ENCODE results near the gene COX6B1.
"Not testable (repeated sequence)": the region's sequence is repeated elsewhere in the genome, so short reads cannot be mapped to it uniquely, and the experiment has no call there.

COX6B1 gene

DNA sequence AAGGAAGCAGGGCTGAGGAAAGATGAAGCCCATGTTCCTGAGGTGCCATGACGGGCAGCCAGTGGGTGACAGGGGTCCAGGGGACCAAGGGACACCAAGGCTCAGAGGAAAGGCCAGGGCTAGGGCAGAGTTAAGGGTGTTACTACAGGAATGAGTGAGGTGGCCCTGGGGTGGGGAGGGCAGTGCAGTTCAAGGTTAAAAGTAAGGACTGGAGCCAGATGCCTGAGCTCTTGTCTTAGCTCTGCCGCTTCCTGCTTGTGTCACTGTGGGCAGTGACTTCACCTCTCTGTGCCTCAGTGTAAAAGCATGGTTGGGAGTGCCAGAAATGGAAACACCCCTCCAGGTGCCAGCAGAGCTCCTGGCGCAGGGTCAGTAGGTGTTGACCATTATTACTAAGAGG lies 11.5 kb upstream of the COX6B1 start:
- DNase-seq = no peak

DNA sequence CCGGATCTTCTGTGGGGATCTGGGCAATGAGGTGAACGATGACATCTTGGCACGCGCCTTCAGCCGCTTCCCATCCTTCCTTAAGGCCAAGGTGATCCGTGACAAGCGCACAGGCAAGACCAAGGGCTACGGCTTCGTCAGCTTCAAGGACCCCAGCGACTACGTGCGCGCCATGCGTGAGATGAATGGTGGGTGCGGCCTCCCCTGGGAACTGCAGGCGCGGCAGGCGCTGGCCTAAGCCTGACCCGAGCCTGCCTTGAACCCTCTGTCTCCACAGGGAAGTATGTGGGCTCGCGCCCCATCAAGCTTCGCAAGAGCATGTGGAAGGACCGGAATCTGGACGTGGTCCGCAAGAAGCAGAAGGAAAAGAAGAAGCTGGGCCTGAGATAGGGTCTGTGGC lies 11.0 kb upstream of the COX6B1 start:
- no peak for DNase-seq

DNA sequence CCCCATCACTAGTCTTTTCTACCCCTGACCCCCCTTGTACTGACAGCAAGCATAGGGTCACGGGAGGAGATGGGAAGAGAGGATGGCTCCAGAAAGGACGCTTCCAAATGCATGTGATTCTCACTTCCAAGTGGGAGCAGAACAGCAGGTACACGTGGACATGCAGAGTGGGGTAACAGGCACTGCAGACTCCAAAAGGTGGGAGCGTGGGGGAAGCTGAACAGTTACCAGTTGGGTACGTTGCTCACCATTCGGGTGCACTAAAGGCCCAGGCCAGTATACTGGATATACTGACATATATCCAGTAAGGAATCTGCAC lies 8.8 kb upstream of the COX6B1 start:
- DNase-seq = no peak

DNA sequence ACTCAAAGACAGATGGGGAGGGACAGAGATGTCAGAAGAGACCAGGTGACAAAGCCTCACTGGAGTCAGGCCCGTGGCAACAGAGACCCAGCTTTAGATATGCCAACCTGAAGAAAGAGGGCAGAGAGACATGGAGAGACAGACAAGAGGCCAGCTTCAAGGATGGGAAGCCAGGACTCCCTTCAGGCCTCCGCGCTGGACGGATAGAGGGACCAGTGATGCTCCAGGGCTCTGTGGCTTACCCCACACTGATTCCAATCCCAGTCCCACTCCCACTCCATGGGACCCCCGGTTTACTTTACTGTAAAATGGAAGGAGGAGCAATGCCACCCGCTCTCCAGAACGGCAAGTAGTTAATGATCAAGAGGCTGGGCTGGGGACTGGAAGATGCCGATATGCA lies 8.3 kb upstream of the COX6B1 start:
- no peak for DNase-seq

DNA sequence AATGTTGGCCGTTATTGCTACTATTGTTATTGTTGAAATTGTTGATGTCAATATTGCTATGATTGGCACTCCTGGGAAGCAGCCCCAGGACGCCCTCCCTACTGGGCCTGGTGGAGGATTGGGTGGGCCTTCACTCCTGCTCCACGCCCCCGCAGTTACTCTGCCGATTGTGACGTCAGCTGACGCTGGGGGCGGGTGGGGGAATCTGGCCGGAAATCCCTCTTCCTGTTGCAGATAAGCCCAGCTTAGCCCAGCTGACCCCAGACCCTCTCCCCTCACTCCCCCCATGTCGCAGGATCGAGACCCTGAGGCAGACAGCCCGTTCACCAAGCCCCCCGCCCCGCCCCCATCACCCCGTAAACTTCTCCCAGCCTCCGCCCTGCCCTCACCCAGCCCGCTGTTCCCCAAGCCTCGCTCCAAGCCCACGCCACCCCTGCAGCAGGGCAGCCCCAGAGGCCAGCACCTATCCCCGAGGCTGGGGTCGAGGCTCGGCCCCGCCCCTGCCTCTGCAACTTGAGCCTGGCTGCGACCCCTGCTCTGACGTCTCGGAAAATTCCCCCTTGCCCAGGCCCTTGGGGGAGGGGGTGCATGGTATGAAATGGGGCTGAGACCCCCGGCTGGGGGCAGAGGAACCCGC lies 6.5 kb upstream of the COX6B1 start, which contains the start of gene ETV2:
Gene ETV2, plus strand, starts transcription at position 231 of the 637 bp plus-strand sequence. CDS start 716 bp downstream, outside the sequence.
- DNase-seq = peak; percentile 52

DNA sequence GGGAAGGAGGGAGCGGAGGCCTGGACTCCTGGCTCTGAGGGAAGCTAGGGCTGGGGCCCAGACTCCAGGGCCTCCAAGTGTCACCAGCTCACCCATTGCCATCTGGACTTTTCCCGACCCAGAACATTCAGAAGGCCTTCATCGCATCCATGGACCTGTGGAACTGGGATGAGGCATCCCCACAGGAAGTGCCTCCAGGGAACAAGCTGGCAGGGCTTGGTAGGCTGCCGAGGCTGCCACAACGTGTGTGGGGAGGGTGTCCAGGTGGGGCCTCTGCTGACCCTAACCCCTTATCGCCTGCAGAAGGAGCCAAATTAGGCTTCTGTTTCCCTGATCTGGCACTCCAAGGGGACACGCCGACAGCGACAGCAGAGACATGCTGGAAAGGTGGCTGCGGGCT lies 5.8 kb upstream of the COX6B1 start:
- DNase-seq = no peak

DNA sequence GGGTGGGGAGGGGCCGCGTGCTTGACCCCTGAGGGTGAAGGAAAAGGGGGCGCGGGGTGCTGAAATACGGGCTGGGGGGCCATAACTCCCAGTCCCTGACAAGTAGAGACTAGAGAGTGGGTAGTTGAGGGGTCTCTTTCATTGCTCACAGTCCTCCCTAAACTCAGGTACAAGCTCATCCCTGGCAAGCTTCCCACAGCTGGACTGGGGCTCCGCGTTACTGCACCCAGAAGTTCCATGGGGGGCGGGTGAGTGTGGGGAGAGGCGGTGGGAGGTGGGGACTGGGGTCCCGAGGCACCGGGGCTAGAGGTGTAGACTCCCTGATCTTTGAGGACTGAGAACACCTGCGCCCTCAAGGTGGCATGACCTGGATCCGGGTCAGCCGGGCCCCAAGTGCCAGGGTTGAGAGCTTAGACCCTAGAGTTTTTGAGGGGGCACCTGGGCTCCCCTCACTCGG lies 5.3 kb upstream of the COX6B1 start:
- DNase-seq = no peak

DNA sequence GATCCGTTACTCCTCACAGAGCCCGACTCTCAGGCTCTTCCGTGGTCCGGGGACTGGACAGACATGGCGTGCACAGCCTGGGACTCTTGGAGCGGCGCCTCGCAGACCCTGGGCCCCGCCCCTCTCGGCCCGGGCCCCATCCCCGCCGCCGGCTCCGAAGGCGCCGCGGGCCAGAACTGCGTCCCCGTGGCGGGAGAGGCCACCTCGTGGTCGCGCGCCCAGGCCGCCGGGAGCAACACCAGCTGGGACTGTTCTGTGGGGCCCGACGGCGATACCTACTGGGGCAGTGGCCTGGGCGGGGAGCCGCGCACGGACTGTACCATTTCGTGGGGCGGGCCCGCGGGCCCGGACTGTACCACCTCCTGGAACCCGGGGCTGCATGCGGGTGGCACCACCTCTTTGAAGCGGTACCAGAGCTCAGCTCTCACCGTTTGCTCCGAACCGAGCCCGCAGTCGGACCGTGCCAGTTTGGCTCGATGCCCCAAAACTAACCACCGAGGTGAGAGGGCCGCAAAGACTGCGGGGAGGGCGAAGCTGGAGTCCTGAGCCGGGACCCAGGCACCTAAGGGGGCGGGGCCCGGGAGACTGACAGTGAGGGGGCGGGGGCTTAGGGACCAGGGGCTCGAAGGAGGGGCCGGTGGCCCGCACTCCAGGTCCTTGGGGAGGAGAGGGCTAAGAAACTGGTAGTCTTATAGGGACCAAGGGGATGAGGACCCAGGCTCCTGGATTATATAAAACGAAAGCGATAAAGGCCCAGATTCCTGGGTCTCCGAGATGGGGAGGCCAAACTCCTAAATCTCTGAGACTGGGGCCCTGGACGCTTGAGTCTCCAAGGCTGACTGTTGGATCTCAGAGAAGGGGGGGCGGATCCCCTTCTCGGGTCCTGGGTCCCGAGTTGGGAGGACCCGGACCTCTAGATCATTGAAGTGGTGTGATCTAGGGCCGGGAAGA lies 4.6 kb upstream of the COX6B1 start:
- DNase-seq = peak; percentile 63

DNA sequence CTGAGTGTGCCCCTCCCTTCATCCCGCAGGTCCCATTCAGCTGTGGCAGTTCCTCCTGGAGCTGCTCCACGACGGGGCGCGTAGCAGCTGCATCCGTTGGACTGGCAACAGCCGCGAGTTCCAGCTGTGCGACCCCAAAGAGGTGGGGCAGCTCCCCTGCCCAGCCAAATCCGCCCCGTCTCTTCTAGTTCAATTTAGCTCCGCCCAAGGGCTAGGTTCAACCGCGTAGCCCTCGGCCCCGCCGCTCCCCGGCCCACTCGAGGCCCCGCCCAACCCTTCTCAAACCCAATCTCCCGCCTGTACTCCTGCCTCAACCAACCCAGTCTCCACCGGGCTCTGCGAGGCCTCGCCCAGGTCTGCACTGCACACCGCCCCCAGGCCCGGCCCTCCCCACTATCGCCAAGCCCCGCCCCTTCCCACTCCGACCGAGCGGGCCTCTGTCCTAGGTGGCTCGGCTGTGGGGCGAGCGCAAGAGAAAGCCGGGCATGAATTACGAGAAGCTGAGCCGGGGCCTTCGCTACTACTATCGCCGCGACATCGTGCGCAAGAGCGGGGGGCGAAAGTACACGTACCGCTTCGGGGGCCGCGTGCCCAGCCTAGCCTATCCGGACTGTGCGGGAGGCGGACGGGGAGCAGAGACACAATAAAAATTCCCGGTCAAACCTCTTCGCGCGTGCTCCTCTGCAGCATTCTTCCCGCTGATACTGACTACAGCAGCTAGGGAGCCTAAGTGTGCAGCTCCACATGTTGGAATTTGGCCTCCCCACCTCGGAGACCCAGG lies 3.7 kb upstream of the COX6B1 start:
- DNase-seq = peak; percentile 87

DNA sequence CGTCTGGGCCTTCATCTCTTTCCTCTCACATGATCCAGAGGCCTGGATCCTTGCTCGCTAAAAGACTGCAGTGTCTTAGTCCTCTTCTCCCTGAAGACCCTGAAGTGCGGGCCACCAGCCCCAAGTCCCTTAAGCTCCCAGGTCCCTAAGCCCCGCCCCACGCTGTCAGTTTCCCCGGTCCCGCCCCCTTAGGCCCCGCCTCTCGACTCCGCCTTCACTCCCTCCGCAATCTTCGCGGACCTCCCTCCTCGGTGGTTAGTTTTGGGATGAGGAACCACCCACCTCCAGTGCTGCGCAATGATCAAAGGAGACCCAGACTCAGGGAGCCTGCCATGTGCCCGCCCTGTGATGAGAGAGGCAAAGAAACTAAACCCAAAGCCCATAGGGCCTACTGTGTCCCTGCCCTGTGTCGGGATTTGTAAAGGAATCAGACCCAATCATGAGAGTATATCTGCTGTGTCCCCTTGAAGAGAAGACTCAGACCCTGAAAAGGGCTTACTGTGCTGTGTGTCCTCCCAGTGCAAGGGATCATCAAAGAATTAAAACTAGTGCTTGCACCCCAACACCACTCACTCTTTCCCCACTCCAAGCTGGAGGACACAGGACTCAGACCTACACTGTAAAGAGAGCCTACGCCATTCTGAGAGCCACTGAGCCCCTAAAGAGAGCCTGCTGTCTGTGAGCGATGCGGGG lies 3.0 kb upstream of the COX6B1 start:
- DNase-seq = peak; percentile 65

DNA sequence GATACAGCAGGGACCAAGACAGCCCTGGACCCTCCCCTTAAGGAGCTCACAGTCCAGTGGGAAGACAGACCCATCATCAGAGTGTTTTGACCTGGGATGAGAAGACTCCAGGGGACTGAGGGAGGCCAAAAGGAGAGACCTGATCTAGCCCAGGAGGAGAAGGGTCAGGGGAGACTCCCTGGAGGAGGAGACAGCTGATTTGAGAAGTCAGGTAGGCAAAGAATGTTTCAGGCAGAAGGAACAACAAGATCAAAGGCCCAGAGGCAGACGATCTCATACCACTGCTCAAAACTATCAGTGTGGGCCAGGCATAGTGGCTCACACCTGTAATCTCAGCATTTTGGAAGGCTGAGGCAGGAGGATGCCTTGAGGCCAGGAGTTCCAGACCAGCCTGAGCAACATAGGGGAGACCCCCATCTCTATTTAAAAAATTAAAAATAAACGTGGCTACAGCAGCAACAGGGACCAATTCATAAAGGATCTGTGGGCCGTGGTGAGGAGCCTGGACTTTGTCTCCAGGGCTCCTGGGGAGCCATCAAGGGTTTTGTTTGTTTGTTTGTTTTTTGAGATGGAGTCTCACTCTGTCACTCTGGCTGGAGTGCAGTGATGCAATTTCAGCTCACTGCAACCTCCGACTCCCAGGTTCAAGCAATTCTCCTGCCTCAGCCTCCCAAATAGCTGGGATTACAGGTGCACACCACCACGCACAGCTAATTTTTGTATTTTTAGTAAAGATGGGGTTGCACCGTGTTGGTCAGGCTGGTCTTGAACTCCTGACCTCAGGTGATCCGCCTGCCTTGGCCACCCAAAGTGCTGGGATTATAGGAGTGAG lies 2.2 kb upstream of the COX6B1 start:
- no peak for DNase-seq

DNA sequence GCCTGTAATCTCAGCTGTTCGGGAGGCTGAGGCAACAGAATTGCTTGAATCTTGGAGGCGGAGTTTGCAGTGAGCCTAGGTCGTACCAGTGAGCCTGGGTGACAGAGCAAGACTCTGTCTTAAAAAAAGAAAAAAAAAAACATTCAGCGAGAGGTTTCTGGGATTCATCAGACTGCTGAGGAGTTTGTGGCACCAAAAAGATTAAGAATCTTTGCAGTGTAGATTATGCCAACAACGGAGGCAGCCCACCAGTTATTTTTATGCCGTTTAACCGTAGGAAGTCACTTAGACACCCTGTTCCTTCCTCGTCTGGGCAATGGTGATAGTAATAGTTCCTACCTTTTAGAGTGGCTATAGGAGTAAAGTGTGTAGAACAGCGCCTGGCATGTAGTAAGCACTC lies 2.5 kb downstream of the COX6B1 start:
- no peak for DNase-seq

DNA sequence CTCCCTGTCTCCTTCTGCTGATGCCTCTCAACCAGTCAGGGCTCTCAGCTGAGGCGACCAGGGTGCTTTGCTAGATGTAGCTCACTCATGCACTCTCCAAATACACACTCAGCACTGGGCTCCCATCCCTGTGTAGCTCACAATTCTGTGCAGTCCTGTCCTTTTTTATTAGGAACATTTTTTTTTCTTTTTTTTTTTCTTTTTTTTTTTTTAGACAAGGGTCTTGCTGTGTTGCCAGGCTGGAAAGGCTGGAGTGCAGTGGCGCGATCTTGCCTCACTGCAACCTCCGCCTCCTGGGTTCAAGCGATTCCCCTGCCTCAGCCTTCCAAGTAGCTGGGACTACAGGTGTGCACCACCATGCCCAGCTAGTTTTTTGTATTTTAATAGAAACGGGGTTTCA lies 6.7 kb downstream of the COX6B1 start:
- DNase-seq = not testable (repeated sequence)

DNA sequence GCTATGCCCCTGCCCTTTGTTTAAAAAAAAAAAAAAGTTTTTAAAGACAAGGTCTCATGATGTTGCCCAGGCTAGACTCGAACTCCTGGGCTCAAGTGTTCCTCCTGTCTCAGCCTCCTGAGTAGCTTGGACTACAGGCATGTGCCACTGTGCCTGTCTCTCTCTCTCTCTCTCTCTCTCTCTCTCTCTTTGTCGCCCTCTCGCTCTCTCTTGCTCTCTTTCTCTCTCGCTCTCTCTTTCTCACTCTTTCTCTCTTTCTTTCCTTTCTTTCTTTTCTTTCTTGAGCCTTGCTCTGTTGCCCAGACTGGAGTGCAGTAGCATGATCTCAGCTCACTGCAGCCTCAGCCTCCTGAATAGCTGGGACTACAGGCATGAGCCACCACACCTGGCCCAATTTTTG lies 7.5 kb downstream of the COX6B1 start:
- DNase-seq = no peak

DNA sequence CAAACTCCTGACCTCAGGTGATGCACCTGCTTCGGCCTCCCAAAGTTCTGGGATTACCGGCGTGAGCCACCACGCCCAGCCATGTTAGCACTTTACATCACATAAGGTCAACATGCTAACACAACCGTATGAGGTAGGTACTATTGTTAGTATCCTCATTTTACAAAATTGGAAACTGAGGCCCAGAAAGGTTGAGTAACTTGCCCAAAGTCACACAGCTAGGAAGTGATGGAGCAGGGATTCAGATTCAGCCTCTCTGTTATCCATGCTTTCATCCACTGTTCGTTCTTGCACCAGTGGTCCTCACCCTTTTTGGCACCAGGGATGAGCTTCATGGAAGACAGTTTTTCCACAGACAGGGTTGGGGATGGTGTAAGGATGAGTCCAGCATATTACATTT lies 8.6 kb downstream of the COX6B1 start:
- DNase-seq = no peak

DNA sequence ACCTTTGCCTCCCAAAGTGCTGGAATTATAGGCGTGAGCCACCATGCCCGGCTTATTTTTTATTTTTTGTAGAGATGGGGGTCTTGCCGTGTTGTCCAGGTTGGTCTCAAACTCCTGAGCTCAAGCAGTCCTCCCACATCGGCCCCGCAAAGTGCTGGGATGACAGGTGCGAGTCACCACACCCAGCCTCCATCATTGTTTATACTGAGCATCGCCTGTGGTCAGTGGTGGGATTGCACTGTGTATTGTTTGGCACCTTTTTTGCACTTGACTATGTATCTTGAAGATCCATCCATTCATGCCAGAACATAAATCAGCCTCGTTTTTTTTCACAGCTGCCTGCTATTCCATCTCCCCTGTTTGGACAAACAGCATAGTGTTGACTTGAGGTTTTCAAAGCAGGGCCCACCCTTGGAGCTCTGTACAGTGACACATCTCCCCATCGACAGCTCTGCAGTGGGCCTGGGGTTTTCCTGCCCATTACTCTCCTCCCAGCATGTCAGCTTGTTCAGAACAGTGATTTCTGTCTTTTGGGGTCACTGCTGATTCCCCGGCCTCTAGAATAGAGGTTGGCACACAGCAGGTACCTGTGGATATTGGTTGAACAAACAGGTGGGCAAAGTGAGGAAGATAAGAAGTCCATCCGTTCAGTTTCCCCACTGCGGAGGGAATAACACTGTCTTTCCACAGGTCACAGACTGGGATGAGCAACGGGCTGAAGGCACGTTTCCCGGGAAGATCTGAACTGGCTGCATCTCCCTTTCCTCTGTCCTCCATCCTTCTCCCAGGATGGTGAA lies 10.0 kb downstream of the COX6B1 start:
- no peak for DNase-seq

DNA sequence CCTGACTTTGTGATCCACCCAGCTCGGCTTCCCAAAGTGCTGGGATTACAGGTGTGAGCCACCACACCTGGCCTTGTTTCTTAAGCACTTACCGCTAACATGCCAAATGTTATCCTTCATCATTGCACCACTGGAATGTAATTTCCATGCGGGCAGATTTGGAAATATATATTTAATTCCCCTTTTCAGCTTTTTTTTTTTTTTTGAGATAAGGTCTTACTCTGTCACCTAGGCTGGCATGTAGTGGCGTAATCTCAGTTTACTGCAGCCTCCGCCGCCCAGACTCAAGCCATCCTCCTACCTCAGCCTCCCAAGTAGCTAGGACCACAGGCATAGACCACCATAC lies 13.8 kb downstream of the COX6B1 start:
- DNase-seq = no peak

DNA sequence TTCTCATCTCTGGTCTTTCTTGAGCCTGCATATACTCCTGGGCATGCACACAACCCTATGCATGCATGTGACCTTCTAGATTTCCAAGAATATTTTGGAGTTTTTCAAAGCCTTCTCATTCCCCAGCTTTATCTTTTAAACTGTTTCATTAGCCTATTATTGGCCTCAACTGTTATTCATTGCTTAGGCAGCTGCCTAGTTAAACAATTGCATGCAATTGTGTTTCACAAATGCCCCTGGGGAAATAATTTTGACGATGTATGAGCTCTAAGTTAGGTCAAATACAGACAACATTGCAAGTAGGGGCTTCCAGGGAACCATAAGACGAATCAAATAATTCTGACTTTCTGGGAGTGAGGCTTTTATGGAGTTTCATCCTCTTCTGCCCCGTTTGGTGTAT lies 15.9 kb downstream of the COX6B1 start:
- DNase-seq = no peak

DNA sequence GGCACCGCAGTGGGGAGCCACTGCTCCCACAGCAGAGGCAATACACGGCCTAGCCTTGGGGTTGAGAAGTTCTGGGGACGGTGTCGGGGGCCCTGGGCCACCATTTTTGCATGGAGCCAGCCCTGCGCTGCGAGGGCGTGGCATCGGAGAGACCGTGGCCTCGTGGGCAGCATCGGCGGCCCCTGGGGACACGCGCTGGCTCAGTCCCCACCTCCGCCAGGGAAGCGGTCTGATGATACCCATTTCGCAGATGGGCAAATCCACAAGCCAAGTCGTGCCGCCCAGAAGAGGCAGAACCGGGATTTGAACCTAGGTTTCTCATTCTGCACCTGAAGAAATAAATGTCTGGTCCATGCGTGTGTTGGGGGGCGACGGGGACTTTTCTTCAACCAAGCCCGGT lies 17.0 kb downstream of the COX6B1 start:
- no peak for DNase-seq

DNA sequence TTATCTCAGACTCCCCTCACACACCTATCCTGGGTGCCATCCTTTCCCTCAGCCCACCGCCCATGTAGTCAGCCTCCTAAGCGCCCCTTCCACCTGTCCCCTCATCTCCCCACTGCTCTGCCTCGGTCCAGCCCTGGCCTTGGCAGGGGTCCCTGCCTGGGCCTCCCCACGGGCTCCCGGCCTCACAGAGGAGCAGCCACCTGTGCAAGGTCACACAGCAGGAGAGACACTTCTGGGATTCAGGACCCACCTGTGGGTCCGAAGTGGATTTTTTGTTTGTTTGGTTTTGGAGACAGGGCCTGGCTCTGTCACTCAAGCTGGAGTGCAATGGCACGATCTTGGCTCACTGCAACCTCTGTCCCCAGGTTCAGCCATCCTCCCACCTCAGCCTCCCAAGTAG lies 17.5 kb downstream of the COX6B1 start:
- DNase-seq = no peak

DNA sequence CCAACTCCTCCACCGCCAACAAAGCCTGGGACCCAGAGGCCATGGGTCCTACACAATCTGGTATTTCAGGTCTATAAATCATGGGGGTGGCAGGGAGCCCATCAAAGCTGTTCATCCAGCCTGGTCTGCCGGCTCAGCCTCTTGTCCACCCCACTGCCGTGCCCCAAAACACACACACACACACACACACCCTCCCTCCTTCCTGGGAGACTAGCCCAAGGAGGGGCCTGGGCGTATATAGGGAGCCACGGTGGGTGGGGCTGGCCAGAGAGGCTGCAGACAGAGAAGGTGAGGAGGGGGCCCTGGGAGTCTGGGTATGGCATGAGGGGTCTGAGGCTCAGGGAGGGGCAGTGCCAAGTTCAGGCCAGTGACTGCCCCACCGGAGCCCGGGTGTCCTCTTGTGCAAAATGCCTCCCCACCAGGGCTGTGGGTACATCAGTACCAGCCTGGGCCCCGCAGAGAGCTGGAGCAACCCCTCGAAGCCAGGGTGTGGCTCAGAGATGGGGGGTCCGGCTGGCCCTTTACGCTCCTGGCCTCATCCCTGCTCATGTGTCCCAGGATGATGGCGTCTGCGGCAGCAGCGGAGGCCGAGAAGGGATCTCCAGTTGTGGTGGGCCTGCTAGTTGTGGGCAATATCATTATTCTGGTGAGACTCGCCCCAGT lies 18.3 kb downstream of the COX6B1 start, which contains the start of gene UPK1A:
Gene UPK1A, plus strand, starts transcription at position 267 of the 663 bp plus-strand sequence. Its CDS starts 296 bp downstream, at position 563.
- no peak for DNase-seq

All from effector CD8-positive, alpha-beta T cell (primary cell).